Hindlimb muscle (tissue), 1 donor: Measurements from ENCODE around the gene PSAPL1. TPM values are rescaled to one million over a fixed set of nuclear protein-coding genes. Genes with fewer than 3 reads are reported as not detected.
"Not testable (repeated sequence)": the region's sequence is repeated elsewhere in the genome, so short reads cannot be mapped to it uniquely, and the experiment has no call there.

Experiments used
- DNase-seq: peaks from one replicate; pipeline ENCODE4 v3.0.0-alpha.2; 2013
- polyA plus RNA-seq: library from polyadenylated mRNA; unstranded; fragments of 120-200 nt; gene quantifications from one replicate; pipeline ENCODE4 v1.2.1, GENCODE V29; 2013; ENCODE audit not compliant: insufficient read length

PSAPL1 gene
- polyA plus RNA-seq, 1 donor: not detected

GRCh38 chr4:7458066-7458425 lies 23.3 kb upstream of the PSAPL1 start:
- DNase-seq: no peak

GRCh38 chr4:7457201-7458065 lies 22.7 kb upstream of the PSAPL1 start:
- DNase-seq: no peak

GRCh38 chr4:7452802-7453201 lies 18.1 kb upstream of the PSAPL1 start:
- not testable (repeated sequence) for DNase-seq

GRCh38 chr4:7451800-7452199 lies 17.1 kb upstream of the PSAPL1 start:
- no peak for DNase-seq

GRCh38 chr4:7451434-7451789 lies 16.7 kb upstream of the PSAPL1 start:
- DNase-seq: no peak

GRCh38 chr4:7450775-7451433 lies 16.2 kb upstream of the PSAPL1 start:
- DNase-seq: no peak

GRCh38 chr4:7448036-7448435 lies 13.3 kb upstream of the PSAPL1 start:
- DNase-seq: no peak

- no peak for DNase-seq
These were observed 12.5 kb upstream of the PSAPL1 start for GRCh38 chr4:7447236-7447635.

GRCh38 chr4:7444731-7445130 lies 10.0 kb upstream of the PSAPL1 start:
- DNase-seq: no peak

- no peak for DNase-seq
These were observed 9.6 kb upstream of the PSAPL1 start for GRCh38 chr4:7444314-7444713.

GRCh38 chr4:7442574-7443162 lies 7.9 kb upstream of the PSAPL1 start:
- DNase-seq: no peak

- DNase-seq: no peak
These were observed 6.5 kb upstream of the PSAPL1 start for GRCh38 chr4:7441201-7441600.

- no peak for DNase-seq
These were observed 5.0 kb upstream of the PSAPL1 start for GRCh38 chr4:7439699-7440098.

- DNase-seq: no peak
These were observed 1.5 kb upstream of the PSAPL1 start for GRCh38 chr4:7436256-7436655.

GRCh38 chr4:7435471-7436061 lies 836 bp upstream of the PSAPL1 start:
- DNase-seq: no peak

GRCh38 chr4:7434141-7434765 lies 477 bp downstream of the PSAPL1 start:
- DNase-seq: no peak

GRCh38 chr4:7433376-7434140 lies 1.2 kb downstream of the PSAPL1 start:
- no peak for DNase-seq

- no peak for DNase-seq
These were observed 2.0 kb downstream of the PSAPL1 start for GRCh38 chr4:7432531-7433375.

- no peak for DNase-seq
These were observed 2.8 kb downstream of the PSAPL1 start for GRCh38 chr4:7431696-7432530.
